OCI-LY7 (cell line): ENCODE measurements around the gene BBS9. TPM values are rescaled to one million over a fixed set of nuclear protein-coding genes. Genes with fewer than 3 reads are reported as not detected.

ENCODE experiments used
- BruUV-seq: library from RNA; stranded (reverse); fragments of 400-500 nt; replicated peaks from 2 replicates; lab custom pipeline; 2021; lab: Mats Ljungman, UMichigan
- CTCF ChIA-PET: fragments of 300-600 bp; sonication (Branson Sonifier 250); formaldehyde crosslinking; loops from one replicate; lab custom pipeline; 2022; ENCODE audit warnings: antibody characterized with exemption; ENCODE audit not compliant: unreplicated experiment; lab: Charles Lee
- POLR2A ChIA-PET: fragments of 300-600 bp; sonication (Branson Sonifier 250); formaldehyde crosslinking; loops from one replicate; lab custom pipeline; 2022; ENCODE audit warnings: antibody characterized with exemption; lab: Charles Lee
- DNase-seq: peaks from one replicate; pipeline ENCODE4 v3.0.0-alpha.2; 2015; ENCODE audit warnings: low spot score
- H2AFZ ChIP-seq: fragments of 200-600 bp; sonication (generic), shearing (Covaris generic); 2 replicates; pipeline ENCODE4 v1.6.1; 2014; ENCODE audit warnings: mild to moderate bottlenecking, antibody characterized with exemption, low read length, moderate library complexity
- H3K27ac ChIP-seq: fragments of 200-600 bp; sonication (generic); 2 replicates; pipeline ENCODE4 v1.5.1; 2014; ENCODE audit warnings: mixed run types, low read depth, mild to moderate bottlenecking, moderate library complexity, low read length, inconsistent platforms; ENCODE audit not compliant: poor library complexity, severe bottlenecking
- H3K36me3 ChIP-seq: fragments of 200-600 bp; sonication (generic); 2 replicates; pipeline ENCODE4 v1.6.1; 2014; ENCODE audit warnings: mild to moderate bottlenecking, antibody characterized with exemption, low read length, moderate library complexity, mixed read lengths; ENCODE audit not compliant: insufficient read depth
- H3K4me1 ChIP-seq: fragments of 200-600 bp; sonication (generic); 2 replicates; pipeline ENCODE4 v1.5.1; 2014; ENCODE audit warnings: mild to moderate bottlenecking, low read length; ENCODE audit not compliant: insufficient read depth, poor library complexity, severe bottlenecking
- H3K4me2 ChIP-seq: fragments of 200-600 bp; sonication (generic); 2 replicates; pipeline ENCODE4 v1.6.1; 2014; ENCODE audit warnings: mild to moderate bottlenecking, low read length
- H3K4me3 ChIP-seq: fragments of 200-600 bp; sonication (generic); 2 replicates; pipeline ENCODE4 v1.5.1; 2014; ENCODE audit warnings: mild to moderate bottlenecking, low read depth, low read length; ENCODE audit not compliant: poor library complexity, severe bottlenecking
- H3K79me2 ChIP-seq: fragments of 200-600 bp; sonication (generic); 2 replicates; pipeline ENCODE4 v1.6.1; 2016; ENCODE audit warnings: low read depth, mild to moderate bottlenecking, low read length, moderate library complexity, mixed read lengths; ENCODE audit not compliant: insufficient read depth
- H3K9me2 ChIP-seq: fragments of 200-600 bp; sonication (generic); 2 replicates; pipeline ENCODE4 v1.6.1; 2016; ENCODE audit warnings: mild to moderate bottlenecking, low read length, mixed read lengths; ENCODE audit not compliant: insufficient read depth
- H3K9me3 ChIP-seq: fragments of 200-600 bp; sonication (generic); 2 replicates; pipeline ENCODE4 v1.6.1; 2014; ENCODE audit warnings: mild to moderate bottlenecking, mixed run types, low read length, mixed read lengths
- H4K20me1 ChIP-seq: fragments of 200-600 bp; sonication (generic); 2 replicates; pipeline ENCODE4 v1.6.1; 2014; ENCODE audit warnings: mild to moderate bottlenecking, antibody characterized with exemption, low read length, moderate library complexity, mixed read lengths; ENCODE audit not compliant: insufficient read depth
- CTCF ChIP-seq: fragments of 200-600 bp; sonication (generic); conservative IDR thresholded peaks from 2 replicates; pipeline ENCODE4 v1.5.1; 2014; ENCODE audit warnings: mild to moderate bottlenecking, antibody characterized with exemption, low read length, moderate library complexity, mixed read lengths
- EZH2phosphoT487 ChIP-seq: fragments of 200-600 bp; sonication (generic); IDR thresholded peaks from 2 replicates; pipeline ENCODE4 v1.6.1; 2018; ENCODE audit warnings: low read depth, borderline replicate concordance, mild to moderate bottlenecking, mixed run types, antibody characterized with exemption, low read length, moderate library complexity, mixed read lengths
- intact Hi-C: fragments of 100-400 bp; cut with micrococcal nuclease; formaldehyde crosslinking; loops from one replicate; pipeline ENCODE4 v1.10.0; 2022; ENCODE audit not compliant: unreplicated experiment
- total RNA-seq, 2 experiments: library from RNA; depleted of rRNA in 1 of 2; stranded (reverse); fragments of >200 nt in 1 of 2; shearing (Covaris generic) in 1 of 2; gene quantifications; 2 replicates each; pipeline ENCODE4 v1.2.3, GENCODE V29; 2014 to 2022

Gene BBS9
- total RNA-seq, 2 experiments from 2014 or later = 6.8 to 14.8 TPM

- no peaks in the 10 kb centered on the region for H3K9me2 ChIP-seq
- CTCF ChIA-PET = no interaction called here
- H3K27ac ChIP-seq = peak overlapping the region; percentile 26
- DNase-seq = no peak
- no peaks in the 10 kb centered on the region for H3K9me3 ChIP-seq
- TSS peak; percentile 85 for BruUV-seq
- no peaks in the 10 kb centered on the region for H3K36me3 ChIP-seq
- POLR2A ChIA-PET = no interaction called here
- H3K79me2 ChIP-seq = no peaks in the 10 kb centered on the region
- H3K4me2 ChIP-seq = peak overlapping the region; percentile 91
- peak overlapping the region; percentile 75 for H3K4me3 ChIP-seq
- H2AFZ ChIP-seq = peak overlapping the region; percentile 96
- H3K4me1 ChIP-seq = peaks cover 17% of the 10 kb centered on the region
- intact Hi-C loops = no loop called here
- H4K20me1 ChIP-seq = no peaks in the 10 kb centered on the region
- TF ChIP-seq EZH2phosphoT487 = no peak
- no peak for TF ChIP-seq CTCF
These were observed 754 bp upstream of the BBS9 start for GRCh38 chr7:33128631-33128989.

- no peak overlapping the region for H3K27ac ChIP-seq
- H3K79me2 ChIP-seq = no peaks in the 10 kb centered on the region
- POLR2A ChIA-PET = interaction anchor here (0.8 to 1.5 kb wide), 2 partner anchors 20 kb away, joined by 4 to 5 read pairs; no protein-coding TSS in a partner anchor
- TF ChIP-seq EZH2phosphoT487 (no peak), CTCF (no peak)
- H3K9me2 ChIP-seq = no peaks in the 10 kb centered on the region
- CTCF ChIA-PET = no interaction called here
- no TSS peak for BruUV-seq
- H4K20me1 ChIP-seq = no peaks in the 10 kb centered on the region
- no peaks in the 10 kb centered on the region for H3K9me3 ChIP-seq
- H2AFZ ChIP-seq = peak overlapping the region; percentile 96
- peak overlapping the region; percentile 91 for H3K4me2 ChIP-seq
- H3K4me1 ChIP-seq = peaks cover 17% of the 10 kb centered on the region
- H3K4me3 ChIP-seq = peak overlapping the region; percentile 75
- peak; percentile 3 for DNase-seq
- no peaks in the 10 kb centered on the region for H3K36me3 ChIP-seq
- intact Hi-C loops = loop anchor here (1.0 kb wide), 1 partner anchor 20 kb away; the partner anchor contains the start of gene RP9
These were observed 416 bp downstream of the BBS9 start for GRCh38 chr7:33129806-33130153.

GRCh38 chr7:33130184-33130583 lies 820 bp downstream of the BBS9 start:
- H3K9me3 ChIP-seq = peaks cover 1% of the 10 kb centered on the region; the same call in 1 of the 2 replicates
- TF ChIP-seq EZH2phosphoT487 = no peak
- no peak for TF ChIP-seq CTCF
- peak overlapping the region; percentile 91 for H3K4me2 ChIP-seq
- no peaks in the 10 kb centered on the region for H4K20me1 ChIP-seq
- H2AFZ ChIP-seq = peak overlapping the region; percentile 96
- no peaks in the 10 kb centered on the region for H3K79me2 ChIP-seq
- ChIA-PET CTCF (no interaction called here), POLR2A (interaction anchor here (0.8 to 1.5 kb wide), 2 partner anchors 20 kb away, joined by 4 to 5 read pairs; no protein-coding TSS in a partner anchor)
- peak overlapping the region; percentile 75 for H3K4me3 ChIP-seq
- TSS peak; percentile 55 for BruUV-seq
- H3K27ac ChIP-seq = no peak overlapping the region
- intact Hi-C loops = no loop called here
- no peaks in the 10 kb centered on the region for H3K9me2 ChIP-seq
- peaks cover 17% of the 10 kb centered on the region for H3K4me1 ChIP-seq
- no peaks in the 10 kb centered on the region for H3K36me3 ChIP-seq
- DNase-seq = no peak
